T-cell (primary cell): ENCODE data around the gene ECT2. TPM values are rescaled to one million over a fixed set of nuclear protein-coding genes. Genes with fewer than 3 reads are reported as not detected.
"Not testable (repeated sequence)": the region's sequence is repeated elsewhere in the genome, so short reads cannot be mapped to it uniquely, and the experiment has no call there.

Experiments
- ATAC-seq, 4 experiments: fragments of 200-7000 bp in 3 of 4; fragments of 150-1000 bp in 1 of 4; cut with Tn5 transposase; replicated peaks in 1 of 4; 1 replicate in 3 of 4; 2 replicates in 1 of 4; pipeline ENCODE4 v1.10.0; 2021; ENCODE audit warnings: moderate library complexity in 3 of 4, mild to moderate bottlenecking in 2 of 4, moderate number of reproducible peaks in 1 of 4
- CTCF ChIA-PET, 2 donors: fragments of 300-600 bp; sonication (Branson Sonifier 250); formaldehyde crosslinking; loops; one replicate each; lab custom pipeline; 2022; ENCODE audit warnings: antibody characterized with exemption in 2 of 2; lab: Charles Lee
- POLR2A ChIA-PET, 2 donors: fragments of 300-600 bp; sonication (Branson Sonifier 250); formaldehyde crosslinking; loops; one replicate each; lab custom pipeline; 2022; ENCODE audit warnings: antibody characterized with exemption in 2 of 2; lab: Charles Lee
- DNase-seq, 35 experiments: peaks; one replicate each; pipeline versions ENCODE4 v3.0.0 to v3.0.0-alpha.2; 2013 to 2023
- H3K27ac ChIP-seq: one replicate; pipeline ENCODE4 v1.5.1; 2013; ENCODE audit warnings: low read length
- H3K27me3 ChIP-seq, 2 experiments: replicated peaks in 1 of 2; 1 replicate in 1 of 2; 2 replicates in 1 of 2; pipeline versions ENCODE4 v1.6.1 to v1.7.0; 2013; ENCODE audit warnings: low read length in 1 of 2, mixed read lengths in 1 of 2; ENCODE audit not compliant: control insufficient read depth in 2 of 2, insufficient read depth in 2 of 2; ENCODE audit errors: extremely low read depth in 1 of 2
- H3K36me3 ChIP-seq, 2 donors: 1 replicate in 1 of 2; 2 replicates in 1 of 2; pipeline versions ENCODE4 v1.6.1 to v1.7.0; 2013; ENCODE audit warnings: low read length in 1 of 2; ENCODE audit not compliant: control insufficient read depth in 2 of 2, insufficient read depth in 1 of 2; ENCODE audit errors: extremely low read depth in 1 of 2
- H3K4me1 ChIP-seq, 2 experiments: 1 replicate in 1 of 2; 2 replicates in 1 of 2; pipeline versions ENCODE4 v1.6.1 to v1.7.0; 2013; ENCODE audit warnings: low read length in 2 of 2, mixed read lengths in 1 of 2; ENCODE audit not compliant: insufficient read depth in 2 of 2, control insufficient read depth in 1 of 2; ENCODE audit errors: extremely low read depth in 1 of 2
- H3K4me3 ChIP-seq, 2 donors: 1 replicate in 1 of 2; 2 replicates in 1 of 2; pipeline versions ENCODE4 v1.5.1 to v1.7.0; 2013; ENCODE audit warnings: mild to moderate bottlenecking in 2 of 2, low read length in 1 of 2, moderate library complexity in 1 of 2; ENCODE audit not compliant: control insufficient read depth in 1 of 2; ENCODE audit errors: extremely low read depth in 1 of 2
- H3K9me3 ChIP-seq: 2 replicates; pipeline ENCODE4 v1.7.0; 2013
- H3K27ac Mint-ChIP-seq, 2 donors: one replicate each; pipeline ENCODE4 v1.8.0; 2020 to 2021; ENCODE audit warnings: mild to moderate bottlenecking in 2 of 2, mixed read lengths in 2 of 2
- H3K27me3 Mint-ChIP-seq, 2 donors: one replicate each; pipeline ENCODE4 v1.8.0; 2021 to 2022; ENCODE audit warnings: mixed read lengths in 2 of 2
- H3K36me3 Mint-ChIP-seq: one replicate; pipeline ENCODE4 v1.8.0; 2021; ENCODE audit warnings: mixed read lengths
- H3K4me1 Mint-ChIP-seq, 3 donors: one replicate each; pipeline ENCODE4 v1.8.0; 2020 to 2022; ENCODE audit warnings: mixed read lengths in 3 of 3, mild to moderate bottlenecking in 1 of 3
- H3K4me3 Mint-ChIP-seq, 3 donors: one replicate each; pipeline ENCODE4 v1.8.0; 2020 to 2022; ENCODE audit warnings: mild to moderate bottlenecking in 3 of 3, mixed read lengths in 3 of 3, moderate library complexity in 3 of 3
- H3K9me3 Mint-ChIP-seq, 3 donors: one replicate each; pipeline ENCODE4 v1.8.0; 2020 to 2022; ENCODE audit warnings: mixed read lengths in 3 of 3
- WGBS: methylation state at CpG from one replicate; pipeline ENCODE4 v1.1.5; 2013; ENCODE audit warnings: missing lambda C conversion rate; ENCODE audit not compliant: insufficient coverage; 5-methylcytosine and 5-hydroxymethylcytosine counted together
- total RNA-seq, 35 experiments: library from RNA in 6 of 35; stranded (reverse) in 6 of 35; fragments of 120-200 nt in 1 of 35; gene quantifications; one replicate each; pipeline versions ENCODE4 v1.2.1 to v1.2.4 and lab custom pipeline; 2013 to 2026

The ECT2 gene
- total RNA-seq, 5 donors from 2014 or later (not counting 1 experiment from before 2014, with no cell fraction given) = 1.7 to 3.1 (median 2.3) TPM

DNA sequence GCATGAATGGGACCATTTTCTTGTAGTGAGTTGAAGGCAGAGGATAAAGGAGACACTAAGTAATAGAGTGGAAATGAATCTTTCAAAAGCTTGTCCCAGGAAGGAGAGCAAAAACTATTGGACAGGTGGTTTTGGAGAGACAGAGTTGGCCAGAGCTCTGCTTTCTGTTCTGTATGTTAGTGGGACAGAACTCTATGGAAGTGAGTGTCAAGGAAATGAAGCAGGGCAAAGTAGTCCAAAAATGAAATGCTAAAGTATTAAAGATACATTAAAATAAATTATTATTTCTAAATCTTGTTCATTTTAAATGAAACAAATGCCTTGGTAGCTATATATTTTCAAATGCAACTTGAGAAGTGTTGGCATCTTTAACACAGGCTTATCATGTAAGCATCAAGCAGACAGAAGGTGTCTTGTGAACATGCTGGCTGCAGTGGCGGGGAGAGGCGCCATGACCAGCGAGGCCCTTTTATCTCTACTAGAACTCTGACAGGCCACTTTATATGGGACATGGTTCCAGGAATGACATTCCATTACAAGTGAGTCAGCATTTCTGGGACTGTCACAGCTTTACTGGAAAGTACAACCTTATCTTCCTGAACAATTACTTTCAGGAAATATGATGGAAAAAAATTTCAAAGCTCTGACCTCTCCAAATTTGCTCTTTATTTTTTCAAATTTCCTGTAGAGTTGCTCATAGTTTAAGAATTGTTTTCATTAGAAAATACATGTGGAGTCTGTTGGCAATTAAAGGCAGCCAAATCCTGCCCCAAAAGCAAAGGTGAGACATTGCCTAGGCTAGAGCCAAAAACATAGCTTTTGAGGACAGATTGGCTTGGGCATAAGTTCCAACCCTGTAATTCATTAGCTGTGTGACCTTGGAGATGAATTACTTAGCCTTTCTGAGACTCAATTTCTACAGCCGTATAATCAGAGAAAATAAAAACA, 106.5 kb downstream of the ECT2 start:
- DNase-seq (no peak), ATAC-seq (no peak)
- Histone ChIP-seq H3K4me3 (no peak overlapping the region), H3K9me3 (no peaks in the 10 kb centered on the region), H3K27me3 (no peaks in the 10 kb centered on the region), H3K36me3 (no peaks in the 10 kb centered on the region), H3K4me1 (no peaks in the 10 kb centered on the region), H3K27ac (no peak overlapping the region)
- no peak overlapping the region for H3K27ac Mint-ChIP-seq
- H3K36me3 Mint-ChIP-seq = no peaks in the 10 kb centered on the region
- no peak overlapping the region for H3K4me3 Mint-ChIP-seq
- ChIA-PET CTCF (interaction anchor here in 1 of 2 donors (0.7 kb wide), 1 partner anchor 188 kb away, joined by 4 read pairs; no protein-coding TSS in a partner anchor), POLR2A (interaction anchor here in 1 of 2 donors (0.6 kb wide), 2 partner anchors 459 to 507 kb away, joined by 3 read pairs; no protein-coding TSS in a partner anchor)
- H3K4me1 Mint-ChIP-seq = no peaks in the 10 kb centered on the region
- peaks cover 7 to 11% of the 10 kb centered on the region in 2 donors for H3K27me3 Mint-ChIP-seq
- WGBS = 100% methylated on average over 2 of the region's 4 CpGs
- H3K9me3 Mint-ChIP-seq = no peaks in the 10 kb centered on the region

DNA sequence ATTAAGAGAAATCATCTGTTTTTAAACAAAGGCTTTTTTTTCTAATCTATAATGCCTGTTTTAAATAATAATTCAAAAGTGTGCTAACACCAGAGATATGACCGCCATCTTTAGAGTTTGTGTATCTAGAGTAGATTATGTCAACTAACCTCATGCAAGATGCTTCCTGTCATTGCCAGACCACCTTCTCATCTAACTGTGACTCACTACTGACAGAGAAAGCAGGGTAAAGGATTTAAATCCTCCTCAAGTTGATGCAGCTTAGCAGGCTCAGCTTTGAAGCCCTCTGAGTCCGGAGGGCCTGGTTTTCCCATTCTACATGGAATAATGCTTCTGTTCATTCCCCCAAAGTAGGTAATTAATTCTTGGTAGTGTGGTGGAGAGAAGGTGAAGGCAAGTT, 108.5 kb downstream of the ECT2 start:
- Mint-ChIP-seq H3K36me3 (no peaks in the 10 kb centered on the region), H3K27me3 (peaks cover 7 to 11% of the 10 kb centered on the region in 2 donors), H3K4me3 (no peak overlapping the region), H3K9me3 (no peaks in the 10 kb centered on the region), H3K27ac (no peak overlapping the region), H3K4me1 (no peaks in the 10 kb centered on the region)
- ChIA-PET POLR2A (no interaction called here), CTCF (no interaction called here)
- H3K27ac ChIP-seq = no peak overlapping the region
- WGBS = no CpG with 5 or more reads among the region's 2 CpGs
- ATAC-seq (no peak), DNase-seq (no peak)
- H3K4me3 ChIP-seq = no peak overlapping the region
- H3K9me3 ChIP-seq = no peaks in the 10 kb centered on the region
- H3K27me3 ChIP-seq = peaks cover 0 to 3% of the 10 kb centered on the region in 2 experiments
- no peaks in the 10 kb centered on the region for H3K36me3 ChIP-seq
- H3K4me1 ChIP-seq = no peaks in the 10 kb centered on the region

DNA sequence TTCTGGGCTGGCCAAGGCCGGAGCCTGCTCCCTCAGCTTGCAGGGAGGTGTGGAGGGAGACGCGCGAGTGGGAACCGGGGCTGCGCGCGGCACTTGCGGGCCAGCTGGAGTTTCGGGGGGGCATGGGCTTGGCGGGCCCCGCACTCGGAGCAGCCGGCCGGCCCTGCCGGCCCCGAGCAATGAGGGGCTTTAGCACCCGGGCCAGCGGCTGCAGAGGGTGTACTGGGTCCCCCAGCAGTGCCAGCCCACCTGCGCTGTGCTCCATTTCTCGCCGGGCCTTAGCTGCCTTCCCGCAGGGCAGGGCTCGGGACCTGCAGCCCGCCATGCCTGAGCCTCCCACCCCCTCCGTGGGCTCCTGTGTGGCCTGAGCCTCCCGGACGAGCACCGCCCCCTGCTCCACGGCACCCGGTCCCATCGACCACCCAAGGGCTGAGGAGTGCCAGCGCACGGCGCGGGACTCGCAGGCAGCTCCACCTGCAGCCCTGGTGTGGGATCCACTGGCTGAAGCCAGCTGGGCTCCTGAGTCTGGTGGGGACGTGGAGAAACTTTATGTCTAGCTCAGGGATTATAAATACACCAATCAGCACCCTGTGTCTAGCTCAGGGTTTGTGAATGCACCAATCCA, 116.3 kb downstream of the ECT2 start:
- H3K4me3 Mint-ChIP-seq, H3K9me3 Mint-ChIP-seq, H3K9me3 ChIP-seq, H3K27ac ChIP-seq, H3K36me3 ChIP-seq, H3K4me3 ChIP-seq, DNase-seq, H3K4me1 ChIP-seq, CTCF ChIA-PET, ATAC-seq, H3K27me3 ChIP-seq, H3K27ac Mint-ChIP-seq, H3K4me1 Mint-ChIP-seq, H3K36me3 Mint-ChIP-seq, POLR2A ChIA-PET: not testable (repeated sequence)
- 96% methylated on average over 26 of the region's 38 CpGs for WGBS
- H3K27me3 Mint-ChIP-seq = peaks cover 7 to 16% of the 10 kb centered on the region in 2 donors

DNA sequence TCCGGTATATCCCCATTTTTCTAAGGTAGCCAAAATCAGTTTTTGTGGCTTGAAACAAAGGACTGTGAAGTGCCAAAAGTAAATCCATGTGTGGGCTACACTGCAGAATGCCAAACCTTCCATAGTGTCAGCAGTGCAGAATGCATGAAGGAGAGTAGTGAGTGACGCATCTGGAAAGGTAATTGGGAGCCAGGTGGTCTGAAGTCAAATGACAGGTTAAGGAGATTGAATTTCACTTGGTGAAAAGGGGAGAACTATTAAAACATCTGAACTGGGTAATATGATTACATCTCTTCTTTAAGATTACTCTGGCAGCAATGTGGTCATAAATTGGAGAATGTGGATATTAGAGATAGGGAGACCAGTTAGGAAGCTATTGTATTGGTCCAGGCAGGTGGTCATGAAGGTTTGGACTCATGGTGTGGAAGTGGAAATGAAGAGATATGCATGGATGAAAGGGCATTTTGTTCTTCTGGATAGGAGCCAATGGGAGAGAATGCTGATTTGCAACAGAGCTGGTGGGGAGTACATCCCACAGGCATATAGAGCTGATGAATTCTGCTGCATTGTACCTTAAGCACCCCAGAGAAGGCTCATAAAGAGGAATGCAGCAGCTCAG, 118.2 kb downstream of the ECT2 start:
- Histone ChIP-seq H3K9me3 (no peaks in the 10 kb centered on the region), H3K4me3 (no peak overlapping the region), H3K4me1 (no peaks in the 10 kb centered on the region), H3K36me3 (no peaks in the 10 kb centered on the region), H3K27me3 (peaks cover 0 to 3% of the 10 kb centered on the region in 2 experiments), H3K27ac (no peak overlapping the region)
- Mint-ChIP-seq H3K4me3 (no peak overlapping the region), H3K36me3 (no peaks in the 10 kb centered on the region), H3K9me3 (no peaks in the 10 kb centered on the region), H3K4me1 (no peaks in the 10 kb centered on the region), H3K27ac (no peak overlapping the region), H3K27me3 (peaks cover 7 to 16% of the 10 kb centered on the region in 2 donors)
- DNase-seq (no peak), ATAC-seq (no peak)
- ChIA-PET POLR2A (no interaction called here), CTCF (no interaction called here)
- no CpG with 5 or more reads among the region's 2 CpGs for WGBS

DNA sequence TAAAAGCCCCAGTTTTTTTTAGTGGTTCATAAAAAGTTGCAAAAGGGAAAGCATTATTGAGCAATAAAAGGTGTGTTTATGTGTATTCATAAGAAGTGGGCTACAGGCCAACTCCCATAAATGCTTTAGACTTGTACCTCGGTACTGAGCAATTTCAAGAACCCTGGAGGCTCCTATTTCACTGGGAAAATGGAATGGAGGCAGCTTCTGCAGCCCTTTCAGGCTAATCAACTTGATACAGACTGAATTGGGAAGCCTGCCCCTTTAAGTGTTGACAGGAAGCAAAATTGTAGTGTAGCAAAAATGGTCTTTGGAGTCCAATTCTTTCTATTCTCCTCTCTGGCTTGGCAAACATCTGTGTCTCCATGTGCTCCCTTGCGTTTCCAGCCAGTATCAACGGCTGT, 118.8 kb downstream of the ECT2 start:
- Histone ChIP-seq H3K36me3 (no peaks in the 10 kb centered on the region), H3K27me3 (no peaks in the 10 kb centered on the region), H3K9me3 (no peaks in the 10 kb centered on the region), H3K27ac (no peak overlapping the region), H3K4me3 (no peak overlapping the region), H3K4me1 (no peaks in the 10 kb centered on the region)
- H3K4me3 Mint-ChIP-seq = no peak overlapping the region
- DNase-seq = no peak
- CTCF ChIA-PET = no interaction called here
- no peak for ATAC-seq
- no peaks in the 10 kb centered on the region for H3K36me3 Mint-ChIP-seq
- 48% methylated on average over 3 of the region's 3 CpGs for WGBS
- no peaks in the 10 kb centered on the region for H3K4me1 Mint-ChIP-seq
- peaks cover 7 to 16% of the 10 kb centered on the region in 2 donors for H3K27me3 Mint-ChIP-seq
- POLR2A ChIA-PET = no interaction called here
- no peak overlapping the region for H3K27ac Mint-ChIP-seq
- H3K9me3 Mint-ChIP-seq = no peaks in the 10 kb centered on the region

DNA sequence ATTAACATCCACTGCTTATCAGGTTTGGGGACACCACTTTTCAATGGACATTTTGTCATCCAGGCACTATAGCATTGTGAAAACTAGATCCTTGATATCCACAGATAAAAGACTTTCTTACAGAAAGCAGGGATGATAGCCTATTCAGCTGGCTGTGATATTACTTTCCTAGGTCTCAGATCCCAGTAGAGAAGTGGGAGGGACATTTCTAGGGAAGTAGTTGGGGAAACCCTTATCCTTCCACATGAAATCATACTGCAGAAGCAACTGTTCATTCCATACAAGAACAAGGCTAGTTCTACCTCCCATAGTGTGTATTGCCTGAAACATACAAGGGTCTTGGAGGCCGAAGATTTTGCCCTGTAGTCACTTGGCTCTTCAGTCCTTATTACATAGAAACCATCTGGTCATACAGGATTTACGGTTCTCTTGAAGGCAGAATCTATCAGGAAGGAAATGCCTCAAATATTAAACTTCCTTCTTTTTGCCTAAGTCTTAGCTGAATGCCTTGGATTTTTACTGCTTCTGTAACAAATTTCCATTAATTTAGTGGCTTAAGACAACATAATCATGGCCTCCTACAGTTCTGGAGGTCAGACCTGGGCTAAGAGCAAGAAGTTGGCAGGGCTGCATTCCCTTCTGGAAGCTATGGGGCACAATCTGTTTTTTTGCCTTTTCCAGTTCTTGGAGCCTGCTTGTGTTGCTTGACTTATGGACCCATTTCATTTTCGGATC, 119.4 kb downstream of the ECT2 start:
- Histone ChIP-seq H3K36me3 (no peaks in the 10 kb centered on the region), H3K27me3 (no peaks in the 10 kb centered on the region), H3K9me3 (no peaks in the 10 kb centered on the region), H3K4me3 (no peak overlapping the region), H3K4me1 (no peaks in the 10 kb centered on the region), H3K27ac (no peak overlapping the region)
- no peak overlapping the region for H3K27ac Mint-ChIP-seq
- WGBS = 50% methylated on average over 1 of the region's 3 CpGs
- peaks cover 7 to 16% of the 10 kb centered on the region in 2 donors for H3K27me3 Mint-ChIP-seq
- ATAC-seq (no peak), DNase-seq (no peak)
- no peaks in the 10 kb centered on the region for H3K4me1 Mint-ChIP-seq
- CTCF ChIA-PET = no interaction called here
- no peak overlapping the region for H3K4me3 Mint-ChIP-seq
- no peaks in the 10 kb centered on the region for H3K36me3 Mint-ChIP-seq
- POLR2A ChIA-PET = no interaction called here
- H3K9me3 Mint-ChIP-seq = no peaks in the 10 kb centered on the region
